Vagina (tissue), 2 donors: ENCODE measurements around the gene PRICKLE4. TPM values are rescaled to one million over a fixed set of nuclear protein-coding genes. Genes with fewer than 3 reads are reported as not detected.

Source experiments
- DNase-seq, 2 donors: peaks; one replicate each; pipeline ENCODE4 v3.0.0-alpha.2; 2017; ENCODE audit errors: extremely low spot score in 2 of 2
- H3K27ac ChIP-seq: fragments of 200-600 bp; sonication (generic); one replicate; pipeline ENCODE4 v1.5.1; 2019
- H3K27me3 ChIP-seq: fragments of 200-600 bp; sonication (generic); one replicate; pipeline ENCODE4 v1.5.1; 2019
- H3K36me3 ChIP-seq, 2 donors: fragments of 200-600 bp; sonication (generic); one replicate each; pipeline ENCODE4 v1.5.1; 2017 to 2019
- H3K4me1 ChIP-seq: fragments of 200-600 bp; sonication (generic); one replicate; pipeline ENCODE4 v1.5.1; 2019
- H3K4me3 ChIP-seq, 2 donors: fragments of 200-600 bp; sonication (generic); 1 replicate in 1 of 2; 2 replicates in 1 of 2; pipeline ENCODE4 v1.5.1; 2016 to 2019
- H3K9me3 ChIP-seq: fragments of 200-600 bp; sonication (generic); one replicate; pipeline ENCODE4 v1.5.1; 2019
- POLR2A ChIP-seq, 2 donors: fragments of 450-650 bp; IDR thresholded peaks; one replicate each; pipeline ENCODE4 v1.6.1; 2017; ENCODE audit warnings: antibody characterized with exemption in 2 of 2, mild to moderate bottlenecking in 2 of 2, moderate library complexity in 2 of 2
- POLR2AphosphoS5 ChIP-seq, 2 donors: sonication (generic); formaldehyde crosslinking; IDR thresholded peaks; one replicate each; pipeline ENCODE4 v1.9.0; 2017; ENCODE audit warnings: antibody characterized with exemption in 2 of 2, mild to moderate bottlenecking in 2 of 2, low read depth in 1 of 2; ENCODE audit not compliant: insufficient read depth in 1 of 2
- intact Hi-C: fragments of 100-400 bp; cut with DNase I; formaldehyde crosslinking; loops from one replicate; pipeline ENCODE4 v1.15.1; 2023
- total RNA-seq: library from RNA; depleted of rRNA; stranded (reverse); fragments of >200 nt; gene quantifications from one replicate; pipeline ENCODE4 v1.2.3, GENCODE V29; 2016
- TF ChIP-seq, protein P1 (sequence below), 3 experiments: fragments of 450-650 bp in 2 of 3; fragments of 200-600 bp in 1 of 3; sonication (generic) in 1 of 3; IDR thresholded peaks; one replicate each; pipeline ENCODE4 v1.5.1; 2017 to 2019; ENCODE audit warnings: antibody characterized with exemption in 3 of 3, mild to moderate bottlenecking in 2 of 3, moderate library complexity in 2 of 3

The PRICKLE4 gene
- total RNA-seq, 1 donor from 2014 or later = 10.1 TPM

DNA sequence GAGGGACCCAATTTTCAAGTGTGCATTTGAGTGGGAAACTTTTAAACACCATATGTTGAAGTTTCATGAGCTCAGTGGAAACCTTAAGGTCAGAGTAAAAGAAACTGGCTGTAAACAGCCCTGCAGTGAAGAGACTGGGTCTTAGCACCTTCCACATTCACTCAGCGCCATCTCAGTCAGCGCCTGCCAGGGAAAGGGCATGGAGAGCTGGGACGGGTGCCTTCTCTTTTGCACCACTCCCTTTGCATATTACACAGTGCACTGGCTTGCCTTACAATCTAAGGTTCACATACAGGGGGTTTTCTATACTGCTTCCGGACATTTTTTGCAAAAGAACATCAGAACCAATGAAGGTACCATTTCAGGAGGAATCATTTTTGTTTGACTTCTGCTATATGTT lies 11.4 kb downstream of the PRICKLE4 start:
- H3K4me1 ChIP-seq = peaks cover 22% of the 10 kb centered on the region
- no peak overlapping the region for H3K4me3 ChIP-seq
- DNase-seq = no peak
- no peak overlapping the region for H3K27ac ChIP-seq
- no peak for TF ChIP-seq POLR2AphosphoS5 (IDR thresholded peaks at IDR 0.05; ENCODE audit: insufficient read depth in 1 of 2, low read depth in 1 of 2)
- TF ChIP-seq, protein P1, sequence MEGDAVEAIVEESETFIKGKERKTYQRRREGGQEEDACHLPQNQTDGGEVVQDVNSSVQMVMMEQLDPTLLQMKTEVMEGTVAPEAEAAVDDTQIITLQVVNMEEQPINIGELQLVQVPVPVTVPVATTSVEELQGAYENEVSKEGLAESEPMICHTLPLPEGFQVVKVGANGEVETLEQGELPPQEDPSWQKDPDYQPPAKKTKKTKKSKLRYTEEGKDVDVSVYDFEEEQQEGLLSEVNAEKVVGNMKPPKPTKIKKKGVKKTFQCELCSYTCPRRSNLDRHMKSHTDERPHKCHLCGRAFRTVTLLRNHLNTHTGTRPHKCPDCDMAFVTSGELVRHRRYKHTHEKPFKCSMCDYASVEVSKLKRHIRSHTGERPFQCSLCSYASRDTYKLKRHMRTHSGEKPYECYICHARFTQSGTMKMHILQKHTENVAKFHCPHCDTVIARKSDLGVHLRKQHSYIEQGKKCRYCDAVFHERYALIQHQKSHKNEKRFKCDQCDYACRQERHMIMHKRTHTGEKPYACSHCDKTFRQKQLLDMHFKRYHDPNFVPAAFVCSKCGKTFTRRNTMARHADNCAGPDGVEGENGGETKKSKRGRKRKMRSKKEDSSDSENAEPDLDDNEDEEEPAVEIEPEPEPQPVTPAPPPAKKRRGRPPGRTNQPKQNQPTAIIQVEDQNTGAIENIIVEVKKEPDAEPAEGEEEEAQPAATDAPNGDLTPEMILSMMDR (IDR thresholded peaks at IDR 0.05) = no peak
- TF ChIP-seq POLR2A (IDR thresholded peaks at IDR 0.05) = no peak
- H3K36me3 ChIP-seq = peaks cover 0 to 37% of the 10 kb centered on the region in 2 donors
- intact Hi-C loops = no loop called here
- no peaks in the 10 kb centered on the region for H3K27me3 ChIP-seq
- H3K9me3 ChIP-seq = no peaks in the 10 kb centered on the region

DNA sequence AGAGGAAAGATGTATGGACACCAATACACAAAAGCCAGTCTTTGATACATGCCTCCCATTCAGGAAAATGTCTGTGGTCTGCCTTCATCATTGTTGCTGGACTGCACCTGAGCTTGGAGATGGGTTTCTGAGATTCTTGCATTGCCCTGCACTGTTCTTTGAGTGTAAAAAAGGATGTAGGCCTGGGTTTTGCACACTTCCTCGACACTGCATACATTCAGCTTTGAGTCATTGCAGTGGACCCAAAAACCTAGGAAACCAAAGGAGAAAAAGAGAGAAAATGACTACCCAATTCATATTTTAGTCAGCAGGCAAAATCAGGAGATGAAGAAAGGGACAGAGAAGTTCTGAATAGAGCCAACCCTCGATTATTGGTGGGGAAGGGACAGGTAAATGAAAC lies 15.9 kb downstream of the PRICKLE4 start:
- peaks cover 0 to 14% of the 10 kb centered on the region in 2 donors for H3K36me3 ChIP-seq

DNA sequence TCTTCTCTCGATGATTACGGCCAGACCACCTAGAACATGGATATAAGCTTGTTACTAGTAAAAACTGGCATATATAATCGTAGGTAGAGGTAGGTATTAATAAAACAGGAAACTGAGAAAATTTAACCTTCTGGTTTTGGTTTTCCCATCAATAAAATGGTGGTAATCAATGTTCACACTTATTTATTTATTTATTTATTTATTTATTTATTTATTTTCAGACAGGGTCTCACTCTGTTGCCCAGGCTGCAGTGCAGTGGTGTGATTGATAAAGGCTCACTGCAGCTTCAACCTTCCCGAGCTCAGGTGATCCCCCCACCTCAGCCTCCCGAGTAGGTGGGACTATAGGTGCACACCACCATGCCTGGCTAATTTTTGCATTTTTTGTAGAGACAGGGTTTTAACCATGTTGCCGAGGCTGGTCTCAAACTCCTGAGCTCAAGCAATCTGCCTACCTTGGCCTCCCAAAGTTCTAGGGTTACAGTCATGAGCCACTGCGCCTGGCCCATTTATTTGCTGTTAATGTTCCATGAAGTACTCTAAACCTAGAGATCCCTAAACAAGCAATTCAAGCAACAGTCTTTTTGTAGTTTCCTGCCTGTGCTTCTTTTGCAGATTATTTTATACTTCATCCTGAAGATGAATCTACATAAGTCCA lies 18.4 kb downstream of the PRICKLE4 start:
- no peak overlapping the region for H3K27ac ChIP-seq
- no peaks in the 10 kb centered on the region for H3K4me1 ChIP-seq
- DNase-seq = no peak
- TF ChIP-seq, protein P1 (IDR thresholded peaks at IDR 0.05) = no peak
- no peak for TF ChIP-seq POLR2AphosphoS5 (IDR thresholded peaks at IDR 0.05; ENCODE audit: insufficient read depth in 1 of 2, low read depth in 1 of 2)
- no peak for TF ChIP-seq POLR2A (IDR thresholded peaks at IDR 0.05)
- H3K27me3 ChIP-seq = no peaks in the 10 kb centered on the region
- intact Hi-C loops = no loop called here
- H3K9me3 ChIP-seq = no peaks in the 10 kb centered on the region
- H3K4me3 ChIP-seq = no peak overlapping the region
- H3K36me3 ChIP-seq = peaks cover 0 to 3% of the 10 kb centered on the region in 2 donors

More for the DNA sequence above, 15.9 kb downstream of the PRICKLE4 start:
- DNase-seq = no peak
- TF ChIP-seq, protein P1 (IDR thresholded peaks at IDR 0.05) = no peak
- no peak for TF ChIP-seq POLR2AphosphoS5 (IDR thresholded peaks at IDR 0.05; ENCODE audit: insufficient read depth in 1 of 2, low read depth in 1 of 2)
- no peak for TF ChIP-seq POLR2A (IDR thresholded peaks at IDR 0.05)
- Histone ChIP-seq H3K27ac (no peak overlapping the region), H3K4me1 (no peaks in the 10 kb centered on the region), H3K9me3 (no peaks in the 10 kb centered on the region), H3K27me3 (no peaks in the 10 kb centered on the region), H3K4me3 (no peak overlapping the region)
- intact Hi-C loops = no loop called here

DNA sequence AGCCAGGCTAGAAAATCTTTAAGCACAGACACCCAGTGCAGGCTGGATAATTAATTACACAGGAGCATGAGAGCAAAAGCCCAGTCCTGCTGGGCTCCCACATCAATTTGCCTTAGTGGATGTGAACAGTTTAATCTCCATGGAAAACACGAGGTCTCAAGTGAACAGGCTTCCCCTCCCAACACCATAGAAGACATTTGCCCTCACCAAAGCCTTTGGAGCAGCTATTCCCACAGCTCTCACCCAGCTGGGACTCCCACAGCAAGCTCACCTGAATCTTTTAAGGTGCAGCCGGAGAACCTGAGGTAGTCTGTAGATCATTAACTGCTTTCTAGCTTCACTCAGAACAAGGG lies 19.0 kb downstream of the PRICKLE4 start:
- H3K36me3 ChIP-seq = peaks cover 0 to 3% of the 10 kb centered on the region in 2 donors
- TF ChIP-seq, protein P1 (IDR thresholded peaks at IDR 0.05) = no peak
- no peak for TF ChIP-seq POLR2AphosphoS5 (IDR thresholded peaks at IDR 0.05; ENCODE audit: insufficient read depth in 1 of 2, low read depth in 1 of 2)
- no peak for TF ChIP-seq POLR2A (IDR thresholded peaks at IDR 0.05)
- intact Hi-C loops = no loop called here
- H3K9me3 ChIP-seq = no peaks in the 10 kb centered on the region
- no peaks in the 10 kb centered on the region for H3K4me1 ChIP-seq
- no peaks in the 10 kb centered on the region for H3K27me3 ChIP-seq
- DNase-seq = no peak
- H3K27ac ChIP-seq = no peak overlapping the region
- H3K4me3 ChIP-seq = no peak overlapping the region

DNA sequence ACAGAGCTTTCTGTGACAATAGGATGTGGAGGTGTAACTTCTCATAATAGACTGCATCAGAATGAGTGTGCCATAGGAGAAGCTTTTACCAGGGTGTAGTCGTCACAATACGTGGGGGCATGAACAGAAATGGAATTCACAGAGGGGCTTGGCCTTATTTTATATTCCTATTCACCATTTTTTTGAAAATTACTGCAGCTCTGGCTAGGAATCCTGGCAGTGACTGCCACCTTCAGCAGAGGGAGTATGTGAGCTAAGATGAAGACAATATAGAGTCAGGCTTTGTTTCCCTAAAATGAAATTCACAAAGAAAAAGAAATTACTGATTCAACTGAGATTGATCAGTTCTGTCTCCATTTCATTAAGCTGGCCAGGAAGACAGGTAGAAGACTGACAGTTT lies 20.8 kb downstream of the PRICKLE4 start:
- Histone ChIP-seq H3K4me3 (no peak overlapping the region), H3K4me1 (no peaks in the 10 kb centered on the region), H3K27me3 (no peaks in the 10 kb centered on the region), H3K36me3 (peaks cover 0 to 9% of the 10 kb centered on the region in 2 donors), H3K9me3 (no peaks in the 10 kb centered on the region), H3K27ac (no peak overlapping the region)
- intact Hi-C loops = no loop called here
- TF ChIP-seq POLR2AphosphoS5 (IDR thresholded peaks at IDR 0.05; ENCODE audit: insufficient read depth in 1 of 2, low read depth in 1 of 2) (no peak), POLR2A (IDR thresholded peaks at IDR 0.05) (no peak)
- TF ChIP-seq, protein P1 (IDR thresholded peaks at IDR 0.05) = no peak
- no peak for DNase-seq
